Naive B cell (primary cell): Measurements from ENCODE around the gene DNAH3. TPM values are rescaled to one million over a fixed set of nuclear protein-coding genes. Genes with fewer than 3 reads are reported as not detected.
"Not testable (repeated sequence)": the region's sequence is repeated elsewhere in the genome, so short reads cannot be mapped to it uniquely, and the experiment has no call there.

Experiments used
- ATAC-seq, 2 donors: fragments of 150-1000 bp; cut with Tn5 transposase; 2 replicates each; pipeline ENCODE4 v1.10.0; 2021; ENCODE audit warnings: low read depth in 2 of 2, mild to moderate bottlenecking in 2 of 2, moderate library complexity in 2 of 2
- DNase-seq: peaks from one replicate; pipeline ENCODE4 v3.0.0; 2022
- H3K27ac Mint-ChIP-seq, 6 donors: one replicate each; pipeline ENCODE4 v1.8.0; 2020 to 2022; ENCODE audit warnings: mild to moderate bottlenecking in 6 of 6, mixed read lengths in 6 of 6, moderate library complexity in 5 of 6, inconsistent platforms in 2 of 6
- H3K27me3 Mint-ChIP-seq, 3 donors: one replicate each; pipeline ENCODE4 v1.8.0; 2021 to 2022; ENCODE audit warnings: mixed read lengths in 3 of 3, mild to moderate bottlenecking in 1 of 3
- H3K36me3 Mint-ChIP-seq, 2 donors: one replicate each; pipeline ENCODE4 v1.8.0; 2020 to 2022; ENCODE audit warnings: mixed read lengths in 2 of 2, inconsistent platforms in 1 of 2, mild to moderate bottlenecking in 1 of 2
- H3K4me1 Mint-ChIP-seq, 3 donors: one replicate each; pipeline ENCODE4 v1.8.0; 2020 to 2022; ENCODE audit warnings: mixed read lengths in 3 of 3, inconsistent platforms in 1 of 3, mild to moderate bottlenecking in 1 of 3, moderate library complexity in 1 of 3
- H3K4me3 Mint-ChIP-seq, 8 donors: one replicate each; pipeline ENCODE4 v1.8.0; 2020 to 2022; ENCODE audit warnings: mild to moderate bottlenecking in 8 of 8, mixed read lengths in 8 of 8, moderate library complexity in 8 of 8, inconsistent platforms in 2 of 8
- H3K9me3 Mint-ChIP-seq, 7 donors: one replicate each; pipeline ENCODE4 v1.8.0; 2020 to 2022; ENCODE audit warnings: mixed read lengths in 7 of 7, mild to moderate bottlenecking in 5 of 7, inconsistent platforms in 2 of 7, moderate library complexity in 1 of 7
- polyA plus RNA-seq, 6 donors: library from polyadenylated mRNA; unstranded; fragments of 300-500 nt; fragmentation: Illumina TruSeq; gene quantifications; one replicate each; pipeline ENCODE4 v1.2.3, GENCODE V29; 2021; ENCODE audit warnings: low read depth in 6 of 6

The DNAH3 gene
- polyA plus RNA-seq, 6 donors from 2014 or later: not detected

DNA sequence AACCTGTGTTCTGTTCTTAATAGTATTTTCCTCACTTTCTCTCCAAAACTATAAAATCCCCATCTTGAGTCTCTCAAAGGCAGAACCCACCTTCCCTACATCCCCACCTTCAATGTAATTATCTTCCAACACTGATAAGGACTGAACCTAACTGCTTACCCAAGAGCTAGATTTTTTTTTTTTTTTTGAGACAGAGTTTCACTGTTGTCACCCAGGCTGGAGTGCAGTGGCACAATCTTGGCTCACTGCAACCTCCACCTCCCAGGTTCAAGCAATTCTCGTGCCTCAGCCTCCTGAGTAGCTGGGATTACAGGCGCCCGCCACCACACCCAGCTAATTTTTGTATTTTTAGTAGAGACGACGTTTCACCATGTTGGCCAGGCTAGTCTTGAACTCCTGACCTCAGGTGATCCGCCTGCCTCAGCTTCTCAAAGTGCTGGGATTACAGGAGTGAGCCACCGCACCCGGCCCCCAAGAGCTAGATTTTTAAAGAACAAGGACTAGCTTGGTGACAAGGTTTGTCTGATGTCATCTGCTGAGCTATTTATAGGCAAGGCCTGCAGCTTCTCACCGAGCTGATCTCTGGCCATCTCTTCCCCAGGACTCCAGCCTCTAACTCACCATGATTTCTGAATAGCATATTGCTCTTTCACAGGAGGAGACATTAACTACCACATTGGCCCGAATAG, 220.8 kb downstream of the DNAH3 start:
- H3K4me1 Mint-ChIP-seq, H3K27me3 Mint-ChIP-seq, DNase-seq, H3K9me3 Mint-ChIP-seq, H3K4me3 Mint-ChIP-seq, ATAC-seq, H3K36me3 Mint-ChIP-seq: not testable (repeated sequence)
- H3K27ac Mint-ChIP-seq: peak overlapping the region in 2 of 6 donors; percentile 11 to 12

DNA sequence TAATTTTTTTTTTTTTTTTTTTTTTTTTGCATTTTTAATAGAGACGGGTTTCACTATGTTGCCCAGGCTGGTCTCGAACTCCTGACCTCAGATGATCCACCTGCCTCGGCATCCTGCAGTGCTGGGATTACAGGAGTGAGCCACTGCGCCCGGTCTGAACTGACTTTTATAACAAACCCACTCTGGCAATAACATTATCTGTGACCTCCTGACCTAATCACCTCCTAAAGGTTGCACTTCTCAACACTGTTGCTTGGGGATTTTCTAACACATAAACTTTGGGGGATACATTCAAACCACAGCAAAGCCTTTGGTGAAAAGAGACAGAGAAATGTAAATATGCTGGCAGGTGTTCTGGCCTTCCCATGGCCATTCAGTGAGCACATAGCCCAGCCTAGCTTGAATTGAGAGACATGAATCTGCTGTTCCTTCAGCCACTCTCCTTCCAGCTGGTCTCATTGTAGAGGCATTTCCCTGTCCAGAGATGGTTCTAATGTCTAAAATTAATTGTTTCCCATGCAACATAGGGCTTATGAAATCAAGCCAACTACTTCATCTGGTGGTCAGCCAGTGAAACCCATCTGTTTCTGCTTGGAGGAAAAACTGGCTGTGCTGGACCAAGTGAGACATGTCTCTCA, 221.8 kb downstream of the DNAH3 start:
- Mint-ChIP-seq H3K9me3 (no peaks in the 10 kb centered on the region), H3K27me3 (no peaks in the 10 kb centered on the region), H3K36me3 (peaks cover 0 to 6% of the 10 kb centered on the region in 2 donors), H3K4me1 (no peaks in the 10 kb centered on the region), H3K27ac (no peak overlapping the region), H3K4me3 (no peak overlapping the region)
- ATAC-seq: no peak
- no peak for DNase-seq

DNA sequence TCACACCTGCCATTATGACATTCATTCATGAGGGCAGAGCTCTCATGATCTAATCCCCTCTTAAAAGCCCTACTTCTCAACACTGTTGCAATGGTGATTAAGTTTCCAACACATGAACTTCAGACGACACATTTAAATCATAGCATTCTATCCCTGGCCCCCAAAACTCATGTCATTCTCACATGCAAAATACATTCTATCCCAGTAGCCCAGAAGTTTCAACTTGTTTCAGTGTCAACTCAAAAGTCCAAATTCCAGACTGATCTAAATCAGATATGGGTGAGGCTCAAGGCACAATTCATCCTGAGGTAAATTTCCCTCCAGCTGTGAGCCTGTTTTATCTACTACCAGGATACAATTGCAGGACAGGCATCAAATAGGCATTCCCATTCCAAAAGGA, 224.9 kb downstream of the DNAH3 start:
- Mint-ChIP-seq H3K36me3 (peaks cover 0 to 10% of the 10 kb centered on the region in 2 donors), H3K27ac (peak overlapping the region in 1 of 6 donors; percentile 60), H3K4me1 (peaks cover 0 to 5% (median 0%) of the 10 kb centered on the region in 3 donors), H3K4me3 (no peak overlapping the region), H3K9me3 (no peaks in the 10 kb centered on the region), H3K27me3 (no peaks in the 10 kb centered on the region)
- DNase-seq (no peak), ATAC-seq (no peak)

DNA sequence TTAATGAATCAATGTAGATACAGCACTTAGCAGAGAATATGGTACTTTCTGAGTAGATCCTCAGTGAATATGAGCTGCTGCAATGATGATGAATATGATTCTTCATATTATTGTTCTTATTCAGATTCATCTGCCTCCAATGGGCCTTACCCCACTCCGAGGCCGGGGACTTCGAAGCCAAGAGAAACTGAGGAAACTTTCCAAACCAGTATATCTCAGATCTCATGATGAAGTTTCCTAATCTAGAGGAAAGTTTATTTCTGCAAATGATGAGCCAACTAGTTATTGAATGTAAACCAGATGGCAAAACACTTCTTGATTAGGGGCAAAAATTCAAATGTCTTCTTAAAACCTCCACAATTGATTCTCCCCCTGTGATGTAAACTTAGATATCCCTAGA, 226.8 kb downstream of the DNAH3 start:
- H3K4me3 Mint-ChIP-seq: no peak overlapping the region
- no peaks in the 10 kb centered on the region for H3K27me3 Mint-ChIP-seq
- DNase-seq (no peak), ATAC-seq (no peak)
- H3K4me1 Mint-ChIP-seq: peaks cover 0 to 5% (median 0%) of the 10 kb centered on the region in 3 donors
- H3K27ac Mint-ChIP-seq: peak overlapping the region in 1 of 6 donors; percentile 22
- H3K36me3 Mint-ChIP-seq: peaks cover 0 to 10% of the 10 kb centered on the region in 2 donors
- no peaks in the 10 kb centered on the region for H3K9me3 Mint-ChIP-seq

DNA sequence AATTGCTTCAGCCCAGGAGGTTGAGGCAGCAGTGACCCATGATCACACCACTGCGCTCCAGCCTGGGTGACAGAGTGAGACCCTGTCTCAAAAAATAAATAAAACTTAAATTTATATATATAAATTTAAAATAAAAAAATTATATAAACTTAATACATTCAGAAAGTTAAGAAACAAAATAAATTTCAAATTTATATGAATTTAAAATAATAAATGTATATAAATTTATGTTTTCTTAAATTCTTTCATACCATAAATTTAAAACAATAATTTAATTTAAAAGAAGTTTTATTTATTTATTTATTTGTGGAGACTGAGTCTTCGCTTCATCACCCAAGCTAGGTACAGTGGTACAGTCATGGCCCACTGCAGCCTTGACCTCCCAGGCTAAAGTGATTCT, 229.8 kb downstream of the DNAH3 start:
- H3K36me3 Mint-ChIP-seq: peaks cover 15 to 19% of the 10 kb centered on the region in 2 donors

DNA sequence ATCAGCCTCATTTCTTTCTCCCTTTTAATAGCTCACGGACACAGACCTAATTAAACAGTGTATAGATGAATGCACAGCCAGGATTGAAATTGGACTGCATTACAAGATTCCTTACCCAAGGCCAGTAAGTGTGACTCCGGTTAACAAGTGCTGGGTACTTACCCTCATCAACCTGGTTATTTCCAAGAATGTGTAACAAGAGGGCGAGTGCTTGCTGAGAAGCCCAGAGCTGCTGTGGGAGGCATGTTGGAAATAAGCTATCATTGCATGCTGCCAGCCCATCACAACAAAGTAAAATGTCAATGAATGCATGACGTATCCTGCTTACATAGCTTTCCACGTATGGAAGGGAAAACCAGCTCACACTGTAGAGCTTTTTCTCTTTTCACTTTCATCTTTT, 230.6 kb downstream of the DNAH3 start:
- Mint-ChIP-seq H3K27ac (no peak overlapping the region), H3K36me3 (peaks cover 15% of the 10 kb centered on the region in 2 donors), H3K9me3 (no peaks in the 10 kb centered on the region), H3K4me3 (no peak overlapping the region), H3K27me3 (no peaks in the 10 kb centered on the region), H3K4me1 (peaks cover 15 to 25% (median 21%) of the 10 kb centered on the region in 3 donors)
- ATAC-seq: no peak
- no peak for DNase-seq

More for the DNA sequence above, 229.8 kb downstream of the DNAH3 start:
- Mint-ChIP-seq H3K9me3 (no peaks in the 10 kb centered on the region), H3K4me1 (peaks cover 15 to 18% (median 17%) of the 10 kb centered on the region in 3 donors), H3K27ac (no peak overlapping the region), H3K27me3 (no peaks in the 10 kb centered on the region), H3K4me3 (no peak overlapping the region)
- ATAC-seq (no peak), DNase-seq (no peak)

DNA sequence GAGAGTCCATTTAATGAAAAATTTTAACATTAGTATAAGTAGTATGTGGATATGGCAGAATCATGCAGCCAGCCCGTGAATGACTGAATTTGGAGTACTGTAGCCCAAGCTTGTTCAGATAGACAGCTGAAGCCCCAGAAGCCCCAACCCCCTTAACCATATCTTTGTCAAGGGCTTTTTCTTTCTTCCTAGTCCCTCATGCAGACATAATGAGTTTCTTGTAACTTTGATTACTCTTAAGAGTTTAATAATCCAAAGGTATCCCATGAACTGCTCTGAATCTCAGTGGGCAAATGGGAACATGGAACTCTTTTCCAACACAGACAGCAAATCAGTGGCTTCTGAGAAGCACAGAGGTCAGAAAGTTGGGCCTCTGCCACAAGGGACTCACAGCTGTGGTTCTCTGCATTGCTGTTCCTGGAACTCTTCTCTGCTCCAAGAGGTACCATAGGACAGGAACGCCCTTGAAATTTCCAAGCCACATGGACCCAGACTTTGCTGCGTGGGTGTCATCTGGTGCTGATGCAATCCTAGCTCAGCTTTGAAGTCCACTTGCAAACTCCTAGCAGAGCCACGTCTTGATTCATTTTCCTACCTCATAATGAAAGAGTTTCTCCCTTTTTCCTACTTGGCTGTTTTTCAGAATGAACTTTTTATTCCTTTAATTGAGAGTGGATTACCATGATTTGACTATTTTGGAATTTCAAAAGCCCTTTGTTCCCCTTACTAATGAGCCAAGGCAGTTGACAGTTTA, 232.0 kb downstream of the DNAH3 start:
- DNase-seq (no peak), ATAC-seq (no peak)
- Mint-ChIP-seq H3K36me3 (peaks cover 14 to 15% of the 10 kb centered on the region in 2 donors), H3K4me1 (peaks cover 15 to 28% (median 23%) of the 10 kb centered on the region in 3 donors), H3K27me3 (no peaks in the 10 kb centered on the region), H3K9me3 (no peaks in the 10 kb centered on the region), H3K27ac (no peak overlapping the region), H3K4me3 (no peak overlapping the region)

DNA sequence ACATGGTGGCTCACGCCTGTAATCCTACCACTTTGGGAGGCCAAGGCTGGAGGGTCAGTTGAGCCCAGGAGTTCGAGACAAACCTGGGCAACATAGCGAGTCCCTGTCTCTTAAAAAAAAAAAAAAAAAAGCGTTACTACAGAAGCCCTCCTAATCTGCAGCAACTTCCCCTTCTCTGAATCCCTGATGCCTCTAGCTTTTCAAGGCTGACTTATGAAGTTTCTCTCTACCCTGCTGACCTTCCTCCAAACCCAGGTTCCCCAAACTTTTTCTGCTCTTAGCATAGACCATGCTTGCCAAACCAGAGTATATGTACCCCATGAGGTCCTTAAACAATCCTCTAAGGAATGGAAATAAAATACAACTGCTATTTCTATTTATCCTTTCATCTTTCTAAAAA, 233.7 kb downstream of the DNAH3 start:
- no peak for DNase-seq
- H3K27ac Mint-ChIP-seq: no peak overlapping the region
- ATAC-seq: no peak

DNA sequence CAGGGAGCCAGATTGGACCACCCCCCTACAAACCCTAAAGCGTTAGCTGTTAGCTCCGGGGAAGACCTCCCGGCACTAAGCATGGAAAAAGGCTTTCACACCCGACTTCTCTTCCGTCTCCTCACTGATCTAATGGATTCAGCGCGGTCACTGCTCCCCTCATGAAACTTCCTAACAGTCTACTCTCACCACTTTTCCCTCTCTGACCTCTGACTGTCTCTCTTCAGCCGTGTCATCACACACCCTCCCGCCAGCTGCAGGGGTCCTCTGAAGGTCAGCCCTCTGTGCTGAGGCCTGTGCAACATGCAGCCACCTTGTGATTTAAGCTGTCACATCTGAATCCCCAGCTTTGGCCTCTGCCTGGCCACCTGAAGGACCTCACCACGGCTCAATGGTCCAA, 234.4 kb downstream of the DNAH3 start:
- H3K9me3 Mint-ChIP-seq: no peaks in the 10 kb centered on the region
- no peak overlapping the region for H3K4me3 Mint-ChIP-seq
- ATAC-seq (no peak), DNase-seq (no peak)
- peaks cover 17 to 25% (median 25%) of the 10 kb centered on the region in 3 donors for H3K4me1 Mint-ChIP-seq
- H3K27me3 Mint-ChIP-seq: no peaks in the 10 kb centered on the region
- no peak overlapping the region for H3K27ac Mint-ChIP-seq
- H3K36me3 Mint-ChIP-seq: peaks cover 10 to 15% of the 10 kb centered on the region in 2 donors

More for the DNA sequence above, 233.7 kb downstream of the DNAH3 start:
- H3K36me3 Mint-ChIP-seq: peaks cover 10 to 15% of the 10 kb centered on the region in 2 donors
- H3K4me3 Mint-ChIP-seq: no peak overlapping the region
- no peaks in the 10 kb centered on the region for H3K9me3 Mint-ChIP-seq
- peaks cover 15 to 25% (median 25%) of the 10 kb centered on the region in 3 donors for H3K4me1 Mint-ChIP-seq
- H3K27me3 Mint-ChIP-seq: no peaks in the 10 kb centered on the region

DNA sequence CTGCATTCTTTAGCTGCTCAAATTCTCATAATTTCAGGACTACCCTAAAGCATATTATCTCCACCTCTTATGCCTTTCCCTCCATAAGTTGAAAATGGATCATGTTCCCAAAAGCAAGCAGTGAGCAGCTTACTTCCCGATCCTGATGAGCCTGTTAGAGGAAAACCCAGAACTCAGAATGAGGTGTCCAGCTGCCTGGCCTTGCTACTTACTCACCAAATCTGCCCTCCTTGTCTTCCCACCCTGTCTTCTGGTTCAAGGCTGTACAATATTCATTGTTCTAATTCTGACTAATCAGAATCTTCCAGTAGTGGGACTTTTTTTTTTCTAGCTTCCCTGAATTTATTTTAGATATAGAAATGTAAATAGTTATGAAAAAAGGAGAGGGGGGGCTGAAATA, 239.3 kb downstream of the DNAH3 start:
- ATAC-seq: no peak
- Mint-ChIP-seq H3K4me1 (peaks cover 13 to 22% (median 18%) of the 10 kb centered on the region in 3 donors), H3K9me3 (no peaks in the 10 kb centered on the region), H3K27me3 (no peaks in the 10 kb centered on the region), H3K27ac (no peak overlapping the region), H3K4me3 (no peak overlapping the region), H3K36me3 (peaks cover 1 to 4% of the 10 kb centered on the region in 2 donors)
- DNase-seq: no peak

DNA sequence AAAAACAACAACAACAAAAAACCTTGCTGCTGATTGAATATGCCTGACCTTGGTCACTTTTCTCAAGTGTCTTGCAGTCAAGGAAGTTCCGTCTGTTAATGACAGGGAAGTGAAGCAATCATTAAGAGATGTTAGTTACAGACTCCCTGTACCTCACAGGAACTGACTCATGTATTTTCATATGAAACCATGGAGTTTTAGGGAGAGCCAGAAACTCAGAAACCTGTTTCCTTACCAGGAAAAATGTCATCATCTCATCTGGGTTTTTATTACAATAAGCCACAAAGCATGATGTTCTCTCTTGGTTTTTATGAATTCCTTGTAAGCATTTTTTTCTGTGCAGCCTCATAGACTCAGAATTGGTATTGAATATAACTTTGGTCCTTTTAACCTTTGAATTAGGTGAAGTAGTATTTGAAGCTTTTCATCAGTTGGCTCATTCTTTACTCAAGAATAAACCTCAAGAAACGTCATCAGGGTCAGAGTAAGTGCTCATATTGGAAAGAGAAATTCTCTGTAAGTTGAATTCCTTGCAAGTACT, 239.8 kb downstream of the DNAH3 start:
- Mint-ChIP-seq H3K36me3 (no peaks in the 10 kb centered on the region), H3K4me1 (peaks cover 14 to 24% (median 19%) of the 10 kb centered on the region in 3 donors), H3K27me3 (no peaks in the 10 kb centered on the region), H3K9me3 (no peaks in the 10 kb centered on the region), H3K27ac (no peak overlapping the region), H3K4me3 (no peak overlapping the region)
- no peak for ATAC-seq
- no peak for DNase-seq

DNA sequence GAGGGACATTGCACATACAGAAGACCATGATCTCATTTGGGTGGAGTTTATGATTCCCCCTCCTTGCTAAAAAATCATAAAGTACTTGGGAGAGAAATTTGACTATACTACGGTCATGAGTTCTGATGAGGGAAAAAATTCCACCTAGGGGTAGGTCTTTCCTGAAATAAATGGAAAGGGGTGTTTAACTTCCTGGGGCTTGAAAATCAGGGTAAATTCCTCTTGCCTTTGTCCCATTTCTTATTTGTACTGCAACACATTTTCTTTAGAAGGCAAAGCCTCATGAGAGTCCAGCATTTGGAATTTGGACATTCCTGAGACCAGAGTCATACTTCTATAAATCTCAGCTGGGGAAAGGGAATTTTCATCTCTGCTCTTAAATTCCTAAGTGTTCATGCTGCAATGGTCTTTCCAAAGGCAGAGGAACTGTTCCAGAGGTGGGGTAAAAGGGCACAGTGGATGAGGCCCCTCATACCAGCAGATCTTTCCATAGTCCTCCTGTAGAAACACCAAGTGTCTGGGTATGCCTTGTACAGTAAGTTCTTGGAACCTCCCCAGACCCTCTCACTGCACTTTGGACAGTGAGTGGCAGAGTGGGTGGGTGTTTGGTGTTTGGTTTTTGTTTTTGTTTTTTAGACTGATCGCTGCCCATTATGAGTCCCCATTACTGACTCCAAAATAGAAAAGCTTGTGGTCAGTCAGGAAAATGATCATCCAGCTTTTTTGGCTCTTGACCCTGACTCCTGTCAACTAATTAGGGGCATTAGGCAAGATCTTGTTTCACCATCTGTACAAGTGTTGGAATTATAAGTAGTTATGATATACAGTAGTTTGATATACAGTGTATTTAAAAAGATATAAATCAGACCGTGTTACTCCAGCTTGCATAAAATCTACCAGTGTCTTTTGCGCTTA, 244.0 kb downstream of the DNAH3 start:
- Mint-ChIP-seq H3K27ac (peak overlapping the region in 1 of 6 donors; percentile 8), H3K27me3 (no peaks in the 10 kb centered on the region), H3K4me1 (peaks cover 44 to 51% (median 45%) of the 10 kb centered on the region in 3 donors), H3K9me3 (peaks cover 0 to 4% (median 0%) of the 10 kb centered on the region in 7 donors), H3K36me3 (no peaks in the 10 kb centered on the region), H3K4me3 (peak overlapping the region in 1 of 8 donors; percentile 74)
- no peak for DNase-seq
- no peak for ATAC-seq
